Measurements from ENCODE around the gene ARPC5. TPM values are rescaled to one million over a fixed set of nuclear protein-coding genes. Genes with fewer than 3 reads are reported as not detected.
A peak's percentile ranks its signal among the peaks of the same experiment; 100 is the strongest.

ARPC5 gene
- total and polyA plus RNA-seq, 7 experiments from 2014 or later = 49.9 to 525 (median 105) TPM

- H3K9me3 Mint-ChIP-seq = peaks cover 0 to 2% (median 0%) of the 10 kb centered on the region in 11 donors
- CTCF ChIA-PET = interaction anchor here (0.6 kb wide), 1 partner anchor 329 kb away, joined by 3 read pairs; no protein-coding TSS in a partner anchor
- intact Hi-C loops (cut with micrococcal nuclease) = no loop called here
Observed at GRCh38 chr1:183586455-183586854, 49.1 kb downstream of the ARPC5 start.

GRCh38 chr1:183585038-183585437, 50.5 kb downstream of the ARPC5 start:
- peaks cover 0 to 16% (median 0%) of the 10 kb centered on the region in 5 donors for H3K36me3 Mint-ChIP-seq
- ATAC-seq = no peak
- H3K4me3 Mint-ChIP-seq = no peak overlapping the region
- Histone ChIP-seq H3K4me3 (ENCODE audit: low read length) (no peak overlapping the region), H3K4me1 (ENCODE audit: control insufficient read depth in 2 of 2, insufficient read depth in 2 of 2, low read length in 2 of 2) (peaks cover 2 to 3% of the 10 kb centered on the region in 2 donors), H3K27me3 (ENCODE audit: control insufficient read depth in 2 of 2, insufficient read depth in 2 of 2, low read length in 2 of 2) (no peaks in the 10 kb centered on the region), H3K36me3 (ENCODE audit: control insufficient read depth in 2 of 3, insufficient read depth in 3 of 3, low read length in 3 of 3) (no peaks in the 10 kb centered on the region), H3K9me3 (ENCODE audit: control insufficient read depth in 2 of 3, low read length in 3 of 3) (no peaks in the 10 kb centered on the region), H3K27ac (ENCODE audit: low read depth, low read length) (no peak overlapping the region)
- no peak for DNase-seq
- ChIA-PET POLR2A (no interaction called here), CTCF (no interaction called here)
- H3K27ac Mint-ChIP-seq = peak overlapping the region in 1 of 9 donors; percentile 35
- H3K27me3 Mint-ChIP-seq = no peaks in the 10 kb centered on the region
- peaks cover 0 to 2% (median 0%) of the 10 kb centered on the region in 11 donors for H3K9me3 Mint-ChIP-seq
- H3K4me1 Mint-ChIP-seq = peaks cover 6 to 48% (median 19%) of the 10 kb centered on the region in 7 donors
- intact Hi-C loops (cut with micrococcal nuclease) = no loop called here

More at GRCh38 chr1:183586455-183586854, 49.1 kb downstream of the ARPC5 start:
- Histone ChIP-seq H3K4me3 (ENCODE audit: low read length) (no peak overlapping the region), H3K27me3 (ENCODE audit: control insufficient read depth in 2 of 2, insufficient read depth in 2 of 2, low read length in 2 of 2) (no peaks in the 10 kb centered on the region), H3K9me3 (ENCODE audit: control insufficient read depth in 2 of 3, low read length in 3 of 3) (no peaks in the 10 kb centered on the region), H3K36me3 (ENCODE audit: control insufficient read depth in 2 of 3, insufficient read depth in 3 of 3, low read length in 3 of 3) (no peaks in the 10 kb centered on the region), H3K4me1 (ENCODE audit: control insufficient read depth in 2 of 2, insufficient read depth in 2 of 2, low read length in 2 of 2) (peaks cover 3 to 9% of the 10 kb centered on the region in 2 donors), H3K27ac (ENCODE audit: low read depth, low read length) (no peak overlapping the region)
- POLR2A ChIA-PET = no interaction called here
- DNase-seq = no peak
- no peak for ATAC-seq
- peaks cover 0 to 48% (median 16%) of the 10 kb centered on the region in 7 donors for H3K4me1 Mint-ChIP-seq
- H3K27ac Mint-ChIP-seq = no peak overlapping the region
- peaks cover 0 to 14% (median 0%) of the 10 kb centered on the region in 5 donors for H3K36me3 Mint-ChIP-seq
- no peak overlapping the region for H3K4me3 Mint-ChIP-seq
- H3K27me3 Mint-ChIP-seq = no peaks in the 10 kb centered on the region

- no peak overlapping the region for H3K27ac Mint-ChIP-seq
- no peaks in the 10 kb centered on the region for H3K36me3 ChIP-seq (ENCODE audit: control insufficient read depth in 2 of 3, insufficient read depth in 3 of 3, low read length in 3 of 3)
- intact Hi-C loops (cut with micrococcal nuclease) = no loop called here
Observed at GRCh38 chr1:183584147-183584546, 51.4 kb downstream of the ARPC5 start.

GRCh38 chr1:183583466-183583865, 52.1 kb downstream of the ARPC5 start:
- H3K4me1 Mint-ChIP-seq = peaks cover 9 to 36% (median 11%) of the 10 kb centered on the region in 7 donors
- no peaks in the 10 kb centered on the region for H3K27me3 ChIP-seq (ENCODE audit: control insufficient read depth in 2 of 2, insufficient read depth in 2 of 2, low read length in 2 of 2)
- no peaks in the 10 kb centered on the region for H3K4me1 ChIP-seq (ENCODE audit: control insufficient read depth in 2 of 2, insufficient read depth in 2 of 2, low read length in 2 of 2)
- no peak overlapping the region for H3K27ac ChIP-seq (ENCODE audit: low read depth, low read length)
- CTCF ChIA-PET = no interaction called here
- no peak overlapping the region for H3K4me3 ChIP-seq (ENCODE audit: low read length)
- H3K4me3 Mint-ChIP-seq = no peak overlapping the region
- no peaks in the 10 kb centered on the region for H3K36me3 ChIP-seq (ENCODE audit: control insufficient read depth in 2 of 3, insufficient read depth in 3 of 3, low read length in 3 of 3)
- no peak for DNase-seq
- peaks cover 0 to 2% (median 0%) of the 10 kb centered on the region in 11 donors for H3K9me3 Mint-ChIP-seq
- no peaks in the 10 kb centered on the region for H3K9me3 ChIP-seq (ENCODE audit: control insufficient read depth in 2 of 3, low read length in 3 of 3)
- H3K36me3 Mint-ChIP-seq = peaks cover 0 to 13% (median 0%) of the 10 kb centered on the region in 5 donors
- no peaks in the 10 kb centered on the region for H3K27me3 Mint-ChIP-seq
- POLR2A ChIA-PET = no interaction called here
- peak; percentile 78 for ATAC-seq
- H3K27ac Mint-ChIP-seq = peak overlapping the region in 2 of 9 donors; percentile 16 to 74
- intact Hi-C loops (cut with micrococcal nuclease) = no loop called here

More at GRCh38 chr1:183584147-183584546, 51.4 kb downstream of the ARPC5 start:
- H3K9me3 Mint-ChIP-seq = peaks cover 0 to 2% (median 0%) of the 10 kb centered on the region in 11 donors
- DNase-seq = no peak
- POLR2A ChIA-PET = no interaction called here
- H3K4me3 Mint-ChIP-seq = no peak overlapping the region
- H3K27me3 ChIP-seq (ENCODE audit: control insufficient read depth in 2 of 2, insufficient read depth in 2 of 2, low read length in 2 of 2) = no peaks in the 10 kb centered on the region
- no peak overlapping the region for H3K4me3 ChIP-seq (ENCODE audit: low read length)
- peaks cover 0 to 16% (median 0%) of the 10 kb centered on the region in 5 donors for H3K36me3 Mint-ChIP-seq
- no peaks in the 10 kb centered on the region for H3K9me3 ChIP-seq (ENCODE audit: control insufficient read depth in 2 of 3, low read length in 3 of 3)
- H3K4me1 Mint-ChIP-seq = peaks cover 9 to 43% (median 18%) of the 10 kb centered on the region in 7 donors
- H3K4me1 ChIP-seq (ENCODE audit: control insufficient read depth in 2 of 2, insufficient read depth in 2 of 2, low read length in 2 of 2) = peaks cover 0 to 3% of the 10 kb centered on the region in 2 donors
- no peak overlapping the region for H3K27ac ChIP-seq (ENCODE audit: low read depth, low read length)
- no peaks in the 10 kb centered on the region for H3K27me3 Mint-ChIP-seq
- ATAC-seq = no peak
- CTCF ChIA-PET = no interaction called here

- Histone ChIP-seq H3K36me3 (ENCODE audit: control insufficient read depth in 2 of 3, insufficient read depth in 3 of 3, low read length in 3 of 3) (no peaks in the 10 kb centered on the region), H3K27ac (ENCODE audit: low read depth, low read length) (no peak overlapping the region), H3K9me3 (ENCODE audit: control insufficient read depth in 2 of 3, low read length in 3 of 3) (no peaks in the 10 kb centered on the region), H3K27me3 (ENCODE audit: control insufficient read depth in 2 of 2, insufficient read depth in 2 of 2, low read length in 2 of 2) (no peaks in the 10 kb centered on the region), H3K4me1 (ENCODE audit: control insufficient read depth in 2 of 2, insufficient read depth in 2 of 2, low read length in 2 of 2) (no peaks in the 10 kb centered on the region), H3K4me3 (ENCODE audit: low read length) (no peak overlapping the region)
- no peak overlapping the region for H3K27ac Mint-ChIP-seq
- ATAC-seq (no peak), DNase-seq (no peak)
- intact Hi-C loops (cut with micrococcal nuclease) = no loop called here
- peak overlapping the region in 1 of 10 donors; percentile 6 for H3K4me3 Mint-ChIP-seq
- H3K36me3 Mint-ChIP-seq = peaks cover 0 to 13% (median 0%) of the 10 kb centered on the region in 5 donors
- H3K27me3 Mint-ChIP-seq = no peaks in the 10 kb centered on the region
- CTCF ChIA-PET = no interaction called here
- H3K4me1 Mint-ChIP-seq = peaks cover 9 to 37% (median 10%) of the 10 kb centered on the region in 7 donors
- peaks cover 0 to 2% (median 0%) of the 10 kb centered on the region in 11 donors for H3K9me3 Mint-ChIP-seq
- POLR2A ChIA-PET = no interaction called here
Observed at GRCh38 chr1:183582021-183582713, 53.4 kb downstream of the ARPC5 start.

- intact Hi-C loops (cut with micrococcal nuclease) = no loop called here
- H3K9me3 Mint-ChIP-seq = peaks cover 0 to 2% (median 0%) of the 10 kb centered on the region in 11 donors
- ChIA-PET CTCF (no interaction called here), POLR2A (interaction anchor here (0.6 to 0.8 kb wide), 2 partner anchors 19 to 41 kb away, joined by 3 read pairs; no protein-coding TSS in a partner anchor)
- peaks cover 9 to 34% (median 10%) of the 10 kb centered on the region in 7 donors for H3K4me1 Mint-ChIP-seq
- ATAC-seq = peak; percentile 75
- H3K4me3 ChIP-seq (ENCODE audit: low read length) = no peak overlapping the region
- DNase-seq = peak in 5 of 9 donors; percentile 7 to 30 (median 21)
- H3K27me3 Mint-ChIP-seq = no peaks in the 10 kb centered on the region
- no peak overlapping the region for H3K27ac ChIP-seq (ENCODE audit: low read depth, low read length)
- H3K27ac Mint-ChIP-seq = peak overlapping the region in 5 of 9 donors; percentile 18 to 84 (median 73)
- H3K36me3 ChIP-seq (ENCODE audit: control insufficient read depth in 2 of 3, insufficient read depth in 3 of 3, low read length in 3 of 3) = no peaks in the 10 kb centered on the region
- H3K27me3 ChIP-seq (ENCODE audit: control insufficient read depth in 2 of 2, insufficient read depth in 2 of 2, low read length in 2 of 2) = no peaks in the 10 kb centered on the region
- H3K4me3 Mint-ChIP-seq = peak overlapping the region; percentile 14 to 80 (median 70)
- H3K36me3 Mint-ChIP-seq = peaks cover 0 to 12% (median 0%) of the 10 kb centered on the region in 5 donors
- no peaks in the 10 kb centered on the region for H3K4me1 ChIP-seq (ENCODE audit: control insufficient read depth in 2 of 2, insufficient read depth in 2 of 2, low read length in 2 of 2)
- H3K9me3 ChIP-seq (ENCODE audit: control insufficient read depth in 2 of 3, low read length in 3 of 3) = no peaks in the 10 kb centered on the region
Observed at GRCh38 chr1:183580281-183580682, 55.3 kb downstream of the ARPC5 start.
